Pons (tissue), 1 donor: Measurements from ENCODE around the gene NMNAT1.
"Not testable (repeated sequence)": the region's sequence is repeated elsewhere in the genome, so short reads cannot be mapped to it uniquely, and the experiment has no call there.

Experiments used
- DNase-seq: peaks from one replicate; pipeline ENCODE4 v3.0.0-alpha.2; 2016; ENCODE audit warnings: low spot score

The NMNAT1 gene

GRCh38 chr1:9942939-9943788, at the start of gene NMNAT1, which contains the start of gene LZIC:
Gene NMNAT1, plus strand, starts transcription at chr1:9943475. Its CDS starts 28,599 bp downstream, at chr1:9972074.
Gene LZIC, minus strand, starts transcription at chr1:9943391. Its CDS starts 6,772 bp downstream, at chr1:9936619.
- DNase-seq: peak; percentile 89

DNA sequence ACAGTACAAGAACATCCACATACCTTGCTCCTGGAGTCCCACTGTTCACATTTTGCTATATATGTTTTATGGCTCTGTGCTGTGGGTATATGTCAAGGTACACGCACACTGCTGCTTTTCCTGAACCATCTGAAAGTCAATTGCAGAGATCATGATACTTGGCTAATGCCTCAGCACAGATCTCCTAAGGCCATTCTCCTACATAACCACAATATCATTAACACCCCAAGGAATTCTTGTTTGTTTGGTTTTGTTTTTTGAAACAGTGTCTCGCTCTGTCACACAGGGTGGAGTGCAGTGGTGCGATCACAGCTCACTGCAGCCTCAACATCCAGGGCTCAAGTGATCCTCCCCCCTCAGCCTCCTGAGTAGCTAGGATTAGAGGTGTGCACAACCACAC, 49.2 kb upstream of the NMNAT1 start:
- no peak for DNase-seq

- peak; percentile 93 for DNase-seq
Observed at GRCh38 chr1:9900142-9901043, 42.9 kb upstream of the NMNAT1 start.

DNA sequence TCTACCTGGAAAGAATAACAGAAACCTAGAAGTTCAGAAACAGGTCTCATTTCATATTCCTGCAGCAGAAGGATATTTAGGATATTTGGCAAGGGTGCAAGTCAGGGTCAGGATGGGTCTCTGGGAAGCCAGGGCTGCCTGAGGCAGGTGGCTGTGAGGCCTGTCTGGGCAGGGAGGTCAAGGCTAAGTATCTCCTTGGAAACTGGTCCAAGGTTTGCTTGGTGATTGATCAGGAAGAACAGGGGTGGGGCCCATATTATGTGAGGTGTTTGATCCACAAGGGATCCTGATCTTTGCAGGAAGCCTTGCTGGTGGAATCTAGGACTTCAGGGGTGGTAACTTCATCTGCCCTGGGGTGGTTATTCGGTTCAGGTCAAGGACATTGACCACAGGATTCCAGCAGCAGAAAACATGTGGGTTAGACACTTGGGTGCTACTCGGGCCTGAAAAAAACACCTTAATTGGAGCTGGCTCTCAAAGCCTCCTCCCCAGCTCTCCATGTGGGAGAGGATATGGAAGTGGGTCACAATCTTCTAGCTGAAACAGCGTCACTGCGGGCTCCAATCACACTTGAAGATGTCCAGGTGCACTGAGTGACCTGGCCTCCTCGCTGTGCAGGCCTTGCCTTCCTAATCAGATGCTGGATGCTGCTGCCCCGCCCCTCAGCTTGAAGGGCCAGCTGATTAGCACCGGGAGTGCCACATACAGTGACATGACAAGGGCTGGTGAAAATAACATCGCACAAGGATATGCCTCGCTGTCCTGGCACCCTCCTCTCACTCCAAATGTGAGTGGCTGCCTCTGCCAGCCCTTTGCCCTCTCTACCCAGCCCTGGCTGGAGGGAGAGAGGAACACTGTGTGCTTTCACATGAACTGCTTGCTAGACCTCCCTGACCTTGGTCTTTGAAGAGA, 41.9 kb upstream of the NMNAT1 start:
- DNase-seq: no peak

- no peak for DNase-seq
Observed at GRCh38 chr1:9902060-9902452, 41.2 kb upstream of the NMNAT1 start.

- DNase-seq: no peak
Observed at GRCh38 chr1:9903801-9904527, 39.3 kb upstream of the NMNAT1 start.

DNA sequence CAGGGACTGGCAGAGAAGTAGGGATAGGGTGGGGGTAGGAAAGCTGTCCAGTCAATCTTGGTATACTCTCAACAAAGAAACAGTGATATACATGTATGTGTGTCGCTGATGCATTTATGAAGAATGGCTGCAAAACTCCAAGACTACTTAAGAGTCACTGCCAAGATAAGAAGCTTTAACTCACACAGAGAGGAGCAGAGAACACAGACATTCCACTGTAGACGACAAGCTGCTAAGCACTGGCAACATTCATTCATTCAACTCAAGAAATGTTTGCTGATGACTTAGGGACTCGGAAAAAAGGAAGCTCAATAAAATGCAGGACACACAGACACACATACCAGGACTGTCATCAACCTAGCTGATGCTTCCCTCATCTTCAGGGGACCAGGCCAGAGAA, 38.7 kb upstream of the NMNAT1 start:
- no peak for DNase-seq

- no peak for DNase-seq
Observed at GRCh38 chr1:9905010-9905409, 38.3 kb upstream of the NMNAT1 start.

DNA sequence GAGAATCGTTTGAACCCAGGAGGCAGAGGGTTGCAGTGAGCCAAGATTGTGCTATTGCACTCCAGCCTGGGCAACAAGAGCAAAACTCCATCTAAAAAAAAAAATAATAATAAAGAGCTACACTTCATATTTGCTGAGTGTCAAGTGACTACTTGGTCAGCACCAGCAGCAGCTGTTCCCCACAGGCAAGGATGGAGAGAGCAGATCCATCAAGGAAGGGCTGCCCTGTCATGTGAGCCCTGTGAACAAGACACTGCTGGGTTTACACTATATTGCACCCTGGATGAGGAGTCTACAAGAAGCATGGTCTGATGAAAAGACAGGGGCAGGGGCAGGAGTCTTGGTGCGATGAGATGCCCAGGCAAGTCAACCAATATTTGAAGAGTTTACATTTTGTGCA, 36.8 kb upstream of the NMNAT1 start:
- DNase-seq: no peak

- no peak for DNase-seq
Observed at GRCh38 chr1:9907441-9907840, 35.8 kb upstream of the NMNAT1 start.

- no peak for DNase-seq
Observed at GRCh38 chr1:9908871-9909233, 34.4 kb upstream of the NMNAT1 start.

GRCh38 chr1:9909234-9910046, 33.8 kb upstream of the NMNAT1 start:
- no peak for DNase-seq

GRCh38 chr1:9910076-9910422, 33.2 kb upstream of the NMNAT1 start, which contains the start of gene CTNNBIP1:
Gene CTNNBIP1, minus strand, starts transcription at chr1:9910269. Its CDS starts 38,205 bp downstream, at chr1:9872064.
- no peak for DNase-seq

DNA sequence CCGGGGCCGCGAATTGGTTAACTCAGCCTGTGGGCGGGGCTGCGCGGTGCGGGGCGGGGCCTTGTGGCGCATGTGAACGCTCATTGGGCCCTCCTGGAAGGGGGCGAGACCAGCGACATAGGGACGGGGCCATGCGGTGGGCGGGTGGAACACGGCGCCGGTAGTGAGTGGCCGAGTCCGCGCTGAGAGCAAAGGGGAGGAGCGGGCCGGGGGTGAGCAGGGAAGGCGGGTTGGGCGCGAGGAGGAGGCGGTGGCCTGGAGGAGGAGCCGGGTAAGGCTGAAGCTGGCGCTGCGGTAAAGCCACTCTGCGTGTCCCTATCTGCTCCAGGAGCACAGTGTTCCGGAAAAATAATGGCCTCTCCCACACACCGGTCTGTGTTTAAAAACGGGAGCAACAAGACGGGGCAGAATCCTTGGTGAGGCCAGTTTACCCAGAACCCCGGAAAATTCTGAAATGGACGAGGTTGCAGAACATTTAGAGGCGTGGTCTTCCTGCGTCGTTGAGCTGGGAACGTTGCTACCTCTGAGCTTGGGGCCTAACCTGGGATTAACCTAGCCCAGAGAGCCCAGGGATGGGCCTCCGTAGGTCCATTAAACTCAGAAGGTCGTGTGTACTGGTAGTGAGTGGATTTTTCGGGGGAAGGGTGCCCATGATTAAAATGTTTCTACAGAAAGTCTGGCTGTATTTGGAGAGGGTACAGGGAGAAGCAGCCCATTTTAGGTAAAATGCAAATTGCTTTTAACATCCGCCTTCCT, 32.7 kb upstream of the NMNAT1 start:
- peak; percentile 98 for DNase-seq

- DNase-seq: no peak
Observed at GRCh38 chr1:9912264-9912936, 30.9 kb upstream of the NMNAT1 start.

DNA sequence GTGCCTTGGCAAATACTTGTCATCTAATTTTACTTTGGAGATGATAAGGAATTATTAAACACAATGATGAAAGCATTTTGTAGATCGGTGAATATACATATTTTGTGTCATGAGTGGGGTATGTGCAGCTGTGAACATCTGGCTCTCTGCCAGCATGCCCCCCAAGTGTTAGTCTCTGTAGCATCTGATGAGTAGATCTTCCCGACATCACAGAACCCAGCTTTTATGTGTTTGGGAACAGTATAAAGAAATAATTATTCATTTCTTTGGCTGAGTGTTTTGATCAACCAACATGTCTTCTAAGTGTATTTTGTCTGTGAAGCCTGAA, 28.7 kb upstream of the NMNAT1 start:
- DNase-seq: no peak

GRCh38 chr1:9916452-9916851, 26.8 kb upstream of the NMNAT1 start:
- DNase-seq: no peak

DNA sequence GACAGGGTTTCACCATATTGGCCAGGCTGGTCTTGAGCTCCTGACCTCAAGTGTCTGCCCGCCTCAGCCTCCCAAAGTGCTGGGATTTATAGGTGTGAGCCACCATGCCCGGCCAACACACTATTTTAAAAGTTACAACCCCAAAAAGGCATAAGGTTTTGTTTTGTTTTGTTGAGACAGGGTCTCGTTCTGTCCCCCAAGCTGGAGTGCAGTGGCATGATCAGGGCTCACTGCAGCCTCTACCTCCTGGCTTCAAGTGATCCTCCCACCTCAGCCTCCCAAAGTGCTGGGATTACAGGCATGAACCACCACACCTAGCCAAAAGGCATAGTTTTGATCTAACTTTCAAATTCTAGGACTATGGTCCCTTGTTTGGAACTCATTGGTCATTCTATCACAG, 25.8 kb upstream of the NMNAT1 start:
- DNase-seq: not testable (repeated sequence)

- DNase-seq: no peak
Observed at GRCh38 chr1:9917901-9918300, 25.4 kb upstream of the NMNAT1 start.
